OCI-LY3 (cell line): ENCODE results near the gene MLF1.

ENCODE experiments used
- H2AFZ ChIP-seq: fragments of 200-600, 300-600 bp; shearing (Covaris generic); 2 replicates; pipeline ENCODE4 v1.6.0; 2014; ENCODE audit warnings: antibody characterized with exemption, low read depth, low read length
- H3K27ac ChIP-seq: fragments of 200-600, 300-600 bp; sonication (generic); 2 replicates; pipeline ENCODE4 v1.5.1; 2014; ENCODE audit warnings: mild to moderate bottlenecking, low read length, moderate library complexity, mixed read lengths
- H3K27me3 ChIP-seq: fragments of 200-600, 300-600 bp; sonication (generic); 2 replicates; pipeline ENCODE4 v1.6.1; 2014; ENCODE audit warnings: low read depth, low read length, mixed read lengths
- H3K36me3 ChIP-seq: fragments of 200-600, 300-600 bp; sonication (generic); replicated peaks from 2 replicates; pipeline ENCODE3; 2014; ENCODE audit warnings: low read depth, low read length, mixed read lengths
- H3K4me1 ChIP-seq: fragments of 300-600, 200-600 bp; sonication (generic); 2 replicates; pipeline ENCODE4 v1.6.1; 2014; ENCODE audit warnings: low read length, mixed read lengths
- H3K4me2 ChIP-seq: fragments of 200-600, 300-600 bp; sonication (generic); 2 replicates; pipeline ENCODE4 v1.6.1; 2014; ENCODE audit warnings: low read length, mixed read lengths
- H3K4me3 ChIP-seq: fragments of 300-600, 200-600 bp; sonication (generic); 2 replicates; pipeline ENCODE4 v1.5.1; 2014; ENCODE audit warnings: antibody characterized with exemption, mild to moderate bottlenecking, low read length, moderate library complexity
- H3K79me2 ChIP-seq: fragments of 300-600, 200-600 bp; shearing (Covaris generic); 2 replicates; pipeline ENCODE4 v1.6.1; 2014; ENCODE audit warnings: mild to moderate bottlenecking, low read length, mixed read lengths
- H3K9ac ChIP-seq: fragments of 300-600, 200-600 bp; shearing (Covaris generic); 2 replicates; pipeline ENCODE4 v1.6.0; 2014; ENCODE audit warnings: mild to moderate bottlenecking, low read length, moderate library complexity
- H3K9me3 ChIP-seq: fragments of 200-600, 300-600 bp; shearing (Covaris generic); 2 replicates; pipeline ENCODE4 v1.6.1; 2014; ENCODE audit warnings: low read length, mixed read lengths; ENCODE audit not compliant: insufficient read depth
- H4K20me1 ChIP-seq: fragments of 200-600, 300-600 bp; sonication (generic); 2 replicates; pipeline ENCODE4 v1.6.1; 2016; ENCODE audit warnings: low read length, mixed read lengths; ENCODE audit not compliant: insufficient read depth
- EZH2phosphoT487 ChIP-seq: fragments of 200-600 bp; shearing (Covaris generic); IDR thresholded peaks from 2 replicates; pipeline ENCODE4 v1.6.1; 2018; ENCODE audit warnings: antibody characterized with exemption, mixed run types, low read depth
- TF ChIP-seq, protein P1 (sequence below): fragments of 200-600, 300-600 bp; sonication (generic); IDR thresholded peaks from 2 replicates; pipeline ENCODE4 v1.5.1; 2014; ENCODE audit warnings: antibody characterized with exemption, low read length, low read depth

MLF1 gene, protein sequence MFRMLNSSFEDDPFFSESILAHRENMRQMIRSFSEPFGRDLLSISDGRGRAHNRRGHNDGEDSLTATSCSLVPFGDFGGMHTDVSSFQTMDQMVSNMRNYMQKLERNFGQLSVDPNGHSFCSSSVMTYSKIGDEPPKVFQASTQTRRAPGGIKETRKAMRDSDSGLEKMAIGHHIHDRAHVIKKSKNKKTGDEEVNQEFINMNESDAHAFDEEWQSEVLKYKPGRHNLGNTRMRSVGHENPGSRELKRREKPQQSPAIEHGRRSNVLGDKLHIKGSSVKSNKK

DNA sequence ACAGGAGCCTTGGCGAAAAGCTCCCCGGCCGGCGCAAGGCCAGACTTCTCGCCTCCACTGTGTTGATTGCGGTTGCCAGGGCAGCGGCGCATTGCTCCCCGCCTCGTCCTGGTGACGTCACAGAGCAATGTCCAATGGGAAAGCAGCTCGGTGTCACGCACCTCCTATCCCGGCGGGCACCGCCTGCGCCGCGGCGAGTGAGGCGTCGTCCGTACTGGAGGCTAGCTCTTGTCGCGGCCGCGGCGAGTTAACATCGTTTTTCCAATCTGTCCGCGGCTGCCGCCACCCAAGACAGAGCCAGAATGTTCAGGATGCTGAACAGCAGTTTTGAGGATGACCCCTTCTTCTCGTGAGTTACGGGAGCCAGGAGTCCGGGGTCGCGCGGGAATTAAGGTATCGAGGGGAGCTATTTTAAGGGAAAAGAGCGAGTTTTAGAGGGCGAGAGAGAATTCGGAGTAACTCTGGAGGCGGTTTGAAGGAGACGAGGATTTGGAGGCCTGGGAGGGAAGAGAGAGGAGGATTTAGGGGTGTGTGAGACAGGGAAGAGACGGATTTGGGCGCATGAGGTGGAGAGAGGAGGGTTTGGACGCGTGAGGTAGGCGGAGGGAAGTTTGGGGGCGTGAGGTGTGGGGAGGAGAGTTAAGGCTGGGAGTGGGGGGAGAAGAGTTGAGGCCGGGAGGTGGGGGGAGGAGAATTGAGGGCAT, at the start of gene MLF1:
TSS of gene MLF1 (plus strand) at position 196 of the 704 bp plus-strand sequence. CDS start at position 303, 107 bp downstream.
- Histone ChIP-seq H3K27ac (no peak within 1 kb of the TSS), H4K20me1 (no peaks in the 10 kb centered on the region), H3K4me2 (no peak within 1 kb of the TSS), H2AFZ (no peak within 1 kb of the TSS), H3K4me1 (0 out of 2 replicates have a peak, but pooled peaks cover 1% of the 10 kb centered on the region), H3K36me3 (no peaks in the 10 kb centered on the region), H3K4me3 (no peak within 1 kb of the TSS), H3K27me3 (no peaks in the 10 kb centered on the region), H3K79me2 (no peaks in the 10 kb centered on the region), H3K9ac (no peak within 1 kb of the TSS), H3K9me3 (no peaks in the 10 kb centered on the region)
- TF ChIP-seq EZH2phosphoT487: no peak
- TF ChIP-seq, protein P1, sequence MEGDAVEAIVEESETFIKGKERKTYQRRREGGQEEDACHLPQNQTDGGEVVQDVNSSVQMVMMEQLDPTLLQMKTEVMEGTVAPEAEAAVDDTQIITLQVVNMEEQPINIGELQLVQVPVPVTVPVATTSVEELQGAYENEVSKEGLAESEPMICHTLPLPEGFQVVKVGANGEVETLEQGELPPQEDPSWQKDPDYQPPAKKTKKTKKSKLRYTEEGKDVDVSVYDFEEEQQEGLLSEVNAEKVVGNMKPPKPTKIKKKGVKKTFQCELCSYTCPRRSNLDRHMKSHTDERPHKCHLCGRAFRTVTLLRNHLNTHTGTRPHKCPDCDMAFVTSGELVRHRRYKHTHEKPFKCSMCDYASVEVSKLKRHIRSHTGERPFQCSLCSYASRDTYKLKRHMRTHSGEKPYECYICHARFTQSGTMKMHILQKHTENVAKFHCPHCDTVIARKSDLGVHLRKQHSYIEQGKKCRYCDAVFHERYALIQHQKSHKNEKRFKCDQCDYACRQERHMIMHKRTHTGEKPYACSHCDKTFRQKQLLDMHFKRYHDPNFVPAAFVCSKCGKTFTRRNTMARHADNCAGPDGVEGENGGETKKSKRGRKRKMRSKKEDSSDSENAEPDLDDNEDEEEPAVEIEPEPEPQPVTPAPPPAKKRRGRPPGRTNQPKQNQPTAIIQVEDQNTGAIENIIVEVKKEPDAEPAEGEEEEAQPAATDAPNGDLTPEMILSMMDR: no peak

DNA sequence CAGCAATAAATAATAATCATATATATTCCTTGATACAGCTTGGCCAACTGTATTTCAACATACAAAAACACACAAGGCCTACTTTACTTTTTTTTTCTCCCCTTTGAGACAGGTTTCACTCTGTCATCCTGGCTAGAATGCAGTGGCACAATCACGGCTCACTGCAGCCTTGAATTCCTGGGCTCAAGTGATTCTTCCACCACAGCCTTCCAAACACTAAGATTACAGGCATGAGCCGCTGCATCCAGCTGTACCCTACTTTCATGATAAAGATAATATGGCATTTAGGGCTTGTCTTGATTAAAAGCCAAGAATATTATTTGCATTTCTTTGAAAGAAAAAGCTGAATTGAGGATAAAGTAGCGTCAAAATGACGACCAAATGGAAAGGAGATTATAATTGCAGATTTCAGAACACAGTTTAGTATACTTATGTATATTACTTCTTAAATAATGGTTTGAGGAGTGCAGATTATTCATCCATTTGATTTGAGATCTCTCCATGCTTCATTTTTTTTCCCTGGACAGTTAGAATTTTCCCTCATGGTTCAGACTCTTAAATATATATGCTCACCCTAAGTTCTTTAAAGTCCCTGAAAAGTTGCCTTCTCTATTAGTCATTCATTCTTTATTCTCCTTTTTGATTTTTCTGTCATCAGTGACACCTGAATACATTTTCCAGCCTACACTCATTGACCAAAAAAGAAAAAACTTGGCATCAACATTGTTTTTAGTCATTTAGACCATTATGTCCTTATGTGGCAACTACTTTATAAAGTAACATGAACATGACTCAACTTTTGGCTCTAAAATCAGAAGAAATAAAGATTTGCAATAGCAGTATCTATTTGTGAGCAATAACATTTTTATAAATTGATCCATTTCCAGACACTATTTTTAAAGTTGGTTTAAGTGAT, 48.5 kb upstream of the MLF1 start:
- TF ChIP-seq EZH2phosphoT487: no peak
- TF ChIP-seq, protein P1: no peak
- no peak overlapping the region for H3K4me2 ChIP-seq
- no peaks in the 10 kb centered on the region for H3K9me3 ChIP-seq

DNA sequence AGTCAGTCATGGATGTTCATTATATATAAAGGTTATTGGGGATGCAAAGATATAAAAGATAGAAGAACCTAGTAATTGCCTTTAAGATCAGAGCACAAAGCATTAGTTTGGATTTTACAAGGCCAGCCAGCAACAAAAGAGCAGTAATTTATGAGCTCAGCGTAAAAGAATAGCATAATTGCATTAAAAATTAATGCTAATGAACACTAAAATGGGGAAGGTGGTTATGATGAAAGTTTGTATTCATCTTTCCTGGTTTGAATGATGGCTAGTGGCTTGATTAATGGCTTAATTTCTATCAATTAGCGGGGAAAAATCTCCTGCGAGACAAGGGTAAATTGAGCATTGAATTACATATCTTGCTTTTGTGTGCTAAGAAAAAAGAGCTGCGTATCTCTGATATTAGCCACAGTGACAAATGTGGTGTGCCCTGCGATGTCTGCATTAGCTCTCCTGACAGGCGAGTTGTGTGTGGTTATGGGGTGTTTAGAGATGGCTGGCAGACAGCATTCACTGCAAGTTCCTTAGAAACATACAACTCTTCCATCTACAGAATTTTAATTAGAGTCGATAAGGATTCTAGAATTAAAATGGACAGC, 42.8 kb upstream of the MLF1 start:
- no peak for TF ChIP-seq EZH2phosphoT487
- TF ChIP-seq, protein P1: no peak
- Histone ChIP-seq H3K79me2 (no peaks in the 10 kb centered on the region), H3K9ac (no peak overlapping the region), H3K27ac (no peak overlapping the region), H3K9me3 (no peaks in the 10 kb centered on the region), H3K4me2 (no peak overlapping the region), H2AFZ (no peak overlapping the region), H3K4me3 (no peak overlapping the region), H3K27me3 (no peaks in the 10 kb centered on the region), H3K36me3 (no peaks in the 10 kb centered on the region), H3K4me1 (no peaks in the 10 kb centered on the region), H4K20me1 (no peaks in the 10 kb centered on the region)

More for the DNA sequence above, 48.5 kb upstream of the MLF1 start:
- Histone ChIP-seq H2AFZ (no peak overlapping the region), H3K4me3 (no peak overlapping the region), H3K36me3 (no peaks in the 10 kb centered on the region), H4K20me1 (no peaks in the 10 kb centered on the region), H3K27me3 (no peaks in the 10 kb centered on the region), H3K4me1 (no peaks in the 10 kb centered on the region), H3K9ac (no peak overlapping the region), H3K79me2 (no peaks in the 10 kb centered on the region), H3K27ac (no peak overlapping the region)
